OCI-LY7 (cell line): Measurements from ENCODE around the gene ATP9B.

ENCODE experiments used
- EZH2phosphoT487 ChIP-seq: fragments of 200-600 bp; sonication (generic); IDR thresholded peaks from 2 replicates; pipeline ENCODE4 v1.6.1; 2018; ENCODE audit warnings: low read depth, borderline replicate concordance, mild to moderate bottlenecking, mixed run types, antibody characterized with exemption, low read length, moderate library complexity, mixed read lengths
- TF ChIP-seq, protein P1 (sequence below): fragments of 200-600 bp; sonication (generic); conservative IDR thresholded peaks from 2 replicates; pipeline ENCODE4 v1.5.1; 2014; ENCODE audit warnings: mild to moderate bottlenecking, antibody characterized with exemption, low read length, moderate library complexity, mixed read lengths

- TF ChIP-seq, protein P1, sequence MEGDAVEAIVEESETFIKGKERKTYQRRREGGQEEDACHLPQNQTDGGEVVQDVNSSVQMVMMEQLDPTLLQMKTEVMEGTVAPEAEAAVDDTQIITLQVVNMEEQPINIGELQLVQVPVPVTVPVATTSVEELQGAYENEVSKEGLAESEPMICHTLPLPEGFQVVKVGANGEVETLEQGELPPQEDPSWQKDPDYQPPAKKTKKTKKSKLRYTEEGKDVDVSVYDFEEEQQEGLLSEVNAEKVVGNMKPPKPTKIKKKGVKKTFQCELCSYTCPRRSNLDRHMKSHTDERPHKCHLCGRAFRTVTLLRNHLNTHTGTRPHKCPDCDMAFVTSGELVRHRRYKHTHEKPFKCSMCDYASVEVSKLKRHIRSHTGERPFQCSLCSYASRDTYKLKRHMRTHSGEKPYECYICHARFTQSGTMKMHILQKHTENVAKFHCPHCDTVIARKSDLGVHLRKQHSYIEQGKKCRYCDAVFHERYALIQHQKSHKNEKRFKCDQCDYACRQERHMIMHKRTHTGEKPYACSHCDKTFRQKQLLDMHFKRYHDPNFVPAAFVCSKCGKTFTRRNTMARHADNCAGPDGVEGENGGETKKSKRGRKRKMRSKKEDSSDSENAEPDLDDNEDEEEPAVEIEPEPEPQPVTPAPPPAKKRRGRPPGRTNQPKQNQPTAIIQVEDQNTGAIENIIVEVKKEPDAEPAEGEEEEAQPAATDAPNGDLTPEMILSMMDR, result no peak
- TF ChIP-seq EZH2phosphoT487, result no peak
These were observed 49.3 kb upstream of the ATP9B start for GRCh38 chr18:79019881-79020280.
